ENCODE data around the gene CGNL1.

CGNL1 gene

GRCh38 chr15:57460208-57460816, 84.0 kb downstream of the CGNL1 start:
- no peak for DNase-seq (ENCODE audit: low spot score)

- no peak for DNase-seq (ENCODE audit: low spot score)
Measured at GRCh38 chr15:57461541-57461940, 85.2 kb downstream of the CGNL1 start.

- no peak for DNase-seq (ENCODE audit: low spot score)
Measured at GRCh38 chr15:57462381-57462780, 86.1 kb downstream of the CGNL1 start.

DNA sequence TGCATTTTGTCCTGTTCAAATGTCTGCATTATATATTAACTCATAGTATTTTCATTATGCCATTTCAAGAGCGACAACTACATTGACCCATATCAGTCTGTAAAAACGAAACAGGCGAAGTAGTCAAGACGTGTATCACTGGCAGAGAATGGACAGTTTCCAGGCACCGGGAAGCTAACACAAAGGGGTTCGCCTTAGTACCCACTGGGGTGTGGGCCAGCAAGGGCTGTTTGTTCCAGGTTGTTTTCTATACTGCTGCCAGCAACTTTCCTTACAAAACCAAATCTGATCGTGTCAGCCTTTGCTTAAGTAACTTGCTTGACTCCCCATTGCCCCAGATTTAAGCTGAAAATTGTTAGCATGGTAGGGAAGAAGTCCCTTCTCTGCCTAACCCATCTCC, 87.1 kb downstream of the CGNL1 start:
- no peak for DNase-seq (ENCODE audit: low spot score)

DNA sequence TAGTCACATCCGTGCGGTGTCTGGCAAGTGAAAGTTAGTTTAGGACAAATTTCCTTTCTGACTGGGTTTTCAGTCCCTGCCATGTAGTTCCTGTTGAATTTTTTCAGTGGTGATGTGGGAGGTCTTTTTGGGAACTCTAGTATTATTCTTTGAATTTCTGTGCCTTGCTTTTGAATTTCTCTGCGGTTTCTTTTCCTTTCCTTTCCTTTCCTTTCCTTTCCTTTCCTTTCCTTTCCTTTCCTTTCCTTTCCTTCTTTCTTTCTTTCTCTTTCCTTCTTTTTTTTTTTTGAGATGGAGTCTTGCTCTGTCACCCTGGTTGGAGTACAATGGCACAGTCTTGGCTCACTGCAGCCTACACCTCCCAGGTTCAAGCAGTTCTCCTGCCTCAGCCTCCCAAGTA, 88.2 kb downstream of the CGNL1 start:
- no peak for DNase-seq (ENCODE audit: low spot score)

DNA sequence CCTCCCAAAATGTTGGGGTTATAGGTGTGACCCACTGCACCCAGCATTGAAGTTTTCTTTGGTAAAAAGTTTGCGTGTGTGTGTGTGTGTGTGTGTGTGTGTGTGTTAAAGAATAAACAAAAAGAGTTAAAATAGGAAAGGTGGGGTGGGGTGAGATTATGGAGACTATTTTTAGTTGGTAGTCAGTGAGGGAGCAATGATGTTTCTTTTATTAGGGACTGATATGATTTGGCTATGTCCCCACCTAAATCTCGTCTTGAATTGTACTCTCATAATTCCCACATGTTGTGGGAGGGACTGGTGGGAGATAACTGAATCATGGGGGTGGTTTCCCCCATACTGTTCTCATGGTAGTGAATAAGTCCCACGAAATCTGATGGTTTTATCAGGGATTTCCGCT, 92.2 kb downstream of the CGNL1 start:
- no peak for DNase-seq (ENCODE audit: low spot score)

DNA sequence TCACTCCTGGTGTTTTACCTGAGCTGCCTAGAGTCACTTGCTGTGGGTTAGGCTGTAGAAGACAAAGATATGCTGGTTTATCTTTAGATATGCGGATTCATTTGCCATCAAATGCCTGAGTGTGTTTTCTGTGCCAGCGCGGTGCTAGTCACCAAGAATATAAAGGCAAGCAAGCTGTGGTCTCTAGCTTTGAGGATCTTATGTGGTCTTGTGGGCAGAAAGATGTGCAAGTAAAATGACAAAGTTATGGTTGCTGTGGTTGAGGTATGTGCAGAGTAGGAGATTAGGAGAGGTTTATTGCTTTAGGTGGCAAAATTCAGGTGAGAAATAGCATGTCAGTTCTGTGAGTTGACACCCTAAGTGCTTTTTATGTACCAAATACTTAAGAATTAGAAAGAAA, 94.2 kb downstream of the CGNL1 start:
- DNase-seq (ENCODE audit: low spot score), result no peak

GRCh38 chr15:57472861-57473260, 96.6 kb downstream of the CGNL1 start:
- no peak for DNase-seq (ENCODE audit: low spot score)

GRCh38 chr15:57476533-57476975, 100.2 kb downstream of the CGNL1 start:
- DNase-seq (ENCODE audit: low spot score), result no peak

DNA sequence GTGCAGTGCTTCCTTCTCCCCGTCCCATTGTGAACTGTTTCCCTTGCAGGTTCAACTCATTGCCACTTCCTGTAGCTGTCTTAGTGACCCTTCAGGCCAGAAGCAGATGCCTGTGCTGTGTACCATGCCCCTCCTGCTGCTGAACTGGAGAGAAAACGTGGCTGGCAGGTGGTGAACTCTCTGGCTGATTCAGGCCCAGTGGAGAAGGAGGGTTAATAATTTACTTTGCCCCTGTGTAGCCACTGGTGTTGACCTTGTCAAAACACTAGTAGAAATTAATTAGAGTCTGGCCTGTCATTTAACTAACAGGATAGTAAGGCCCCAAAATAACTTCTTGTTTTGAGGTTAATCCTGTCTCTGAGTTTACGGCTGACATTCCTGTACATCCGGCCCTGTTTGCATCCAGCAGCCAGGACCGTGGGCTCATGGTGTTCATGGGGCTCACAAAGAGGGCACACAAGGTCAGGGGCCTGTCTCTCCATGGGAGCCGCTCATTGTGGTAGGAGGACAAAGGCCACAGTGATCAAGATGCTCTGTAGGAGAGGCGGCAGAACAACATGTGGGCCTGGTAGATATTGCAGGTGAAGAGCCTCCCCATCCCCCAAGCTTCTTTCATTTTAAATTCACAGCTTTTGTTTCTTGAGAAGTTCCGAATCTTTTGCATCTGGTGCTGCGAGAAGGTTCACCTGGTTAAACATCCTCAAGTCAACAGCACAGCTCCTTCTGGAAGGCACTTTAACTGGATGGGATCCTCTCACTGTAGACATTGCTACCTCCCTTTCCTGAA, 101.6 kb downstream of the CGNL1 start:
- no peak for DNase-seq (ENCODE audit: low spot score)

DNA sequence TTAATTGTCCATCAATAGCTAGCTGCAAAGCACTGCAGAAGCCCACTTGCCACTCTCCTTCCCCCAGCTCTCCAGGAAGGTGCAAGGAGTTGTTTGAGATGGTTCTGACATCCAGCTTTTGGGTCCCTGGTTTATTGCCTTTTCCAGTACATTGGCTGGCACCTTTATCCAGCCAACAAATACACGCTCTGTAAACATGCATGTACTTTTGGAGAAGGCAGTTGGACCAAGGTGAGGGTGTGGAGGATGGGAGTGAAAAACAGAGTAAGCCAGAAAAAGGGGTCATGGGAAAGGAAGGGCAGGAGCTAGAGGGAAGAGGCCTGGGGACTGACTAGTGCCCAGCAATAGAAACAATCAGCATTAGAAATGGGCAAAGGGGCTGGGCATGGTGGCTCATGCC, 102.7 kb downstream of the CGNL1 start:
- no peak for DNase-seq (ENCODE audit: low spot score)

- DNase-seq (ENCODE audit: low spot score), result no peak
Measured at GRCh38 chr15:57481038-57481705, 104.9 kb downstream of the CGNL1 start.

GRCh38 chr15:57485869-57486268, 109.6 kb downstream of the CGNL1 start:
- no peak for DNase-seq (ENCODE audit: low spot score)

GRCh38 chr15:57486833-57487232, 110.5 kb downstream of the CGNL1 start:
- no peak for DNase-seq (ENCODE audit: low spot score)

DNA sequence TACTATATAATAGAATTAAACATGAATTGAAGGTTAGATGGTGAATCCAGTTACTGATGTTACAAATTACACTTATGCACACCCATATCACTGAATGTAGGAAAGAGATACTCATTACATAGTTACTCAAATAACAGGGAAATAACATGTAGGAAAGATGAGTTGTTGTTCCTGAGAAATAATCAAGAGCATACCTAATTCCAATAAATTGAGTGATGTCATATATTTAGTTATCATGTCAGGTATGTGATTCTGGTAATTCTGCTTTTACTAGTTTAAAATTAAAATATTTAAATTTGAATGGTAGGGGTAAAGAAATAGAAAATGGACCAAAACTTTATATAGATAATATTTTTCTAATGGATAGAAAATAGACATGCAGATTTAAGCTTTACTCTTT, 112.8 kb downstream of the CGNL1 start:
- DNase-seq (ENCODE audit: low spot score), result no peak

GRCh38 chr15:57493351-57493750, 117.0 kb downstream of the CGNL1 start:
- no peak for DNase-seq (ENCODE audit: low spot score)

DNA sequence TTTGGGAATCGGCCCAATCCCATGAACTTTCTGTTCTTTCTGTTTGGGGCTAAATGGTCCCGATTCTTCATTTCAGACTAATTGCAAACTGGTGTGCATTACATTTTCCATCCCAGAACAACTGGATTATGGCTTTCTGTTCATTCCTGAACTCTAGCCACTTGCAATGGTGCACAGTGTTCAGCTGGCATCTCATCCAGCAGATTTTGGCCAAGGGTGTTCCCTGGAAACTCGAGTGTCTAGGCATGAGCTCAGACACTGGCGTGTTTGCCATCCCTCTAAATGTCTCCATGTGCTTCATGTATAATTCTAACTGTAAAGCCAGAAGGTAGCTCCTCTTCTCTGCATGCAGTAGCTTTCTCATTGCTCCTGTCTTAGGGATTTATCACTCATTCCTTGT, 118.3 kb downstream of the CGNL1 start:
- no peak for DNase-seq (ENCODE audit: low spot score)

DNA sequence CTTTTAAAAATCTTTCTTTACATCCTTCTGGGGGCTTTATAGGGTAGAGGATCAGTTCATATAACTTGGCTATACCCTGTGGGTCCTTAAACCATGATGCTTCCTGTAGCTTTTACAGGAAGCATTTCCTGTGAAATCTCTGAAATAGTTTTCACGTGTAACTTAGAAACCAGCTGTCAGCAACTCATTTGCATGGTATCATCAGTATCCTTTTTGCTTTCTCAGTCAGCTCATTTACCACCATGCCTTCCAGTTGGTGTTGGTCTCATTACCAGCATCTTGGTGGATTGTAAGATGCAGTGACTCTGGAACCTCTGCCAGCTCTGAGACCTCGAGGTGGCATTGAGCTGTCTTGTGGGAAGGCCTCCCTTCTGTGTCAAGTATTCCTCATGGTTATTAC, 118.7 kb downstream of the CGNL1 start:
- no peak for DNase-seq (ENCODE audit: low spot score)

DNA sequence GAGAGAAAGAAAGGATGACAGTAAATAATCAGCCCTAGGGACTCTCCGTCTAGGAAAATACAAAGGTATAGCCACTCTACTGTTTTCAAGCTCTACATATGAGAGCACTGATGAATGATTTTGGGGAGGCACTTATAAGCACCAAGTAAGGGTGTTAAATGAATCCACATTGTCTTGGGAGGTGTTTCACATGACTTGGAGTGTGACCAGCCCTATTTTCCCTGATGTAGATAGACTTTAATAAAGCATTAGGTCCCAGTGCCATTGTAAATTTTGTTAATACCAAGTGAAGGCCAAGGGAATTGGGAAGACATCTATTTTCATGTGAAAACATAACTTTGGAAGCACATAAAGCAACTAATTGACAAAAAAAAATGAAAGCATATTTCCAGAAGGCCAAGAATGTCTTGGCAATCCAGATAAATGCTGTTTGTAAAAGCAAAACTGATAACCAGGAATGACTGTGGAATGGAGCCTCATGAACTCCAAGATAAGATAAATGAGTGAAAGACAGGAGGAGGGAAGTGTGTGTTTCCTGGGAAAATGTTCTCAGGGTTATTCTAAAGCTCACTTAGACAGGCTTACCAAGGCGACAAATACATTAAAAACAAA, 119.4 kb downstream of the CGNL1 start:
- DNase-seq (ENCODE audit: low spot score), result no peak

GRCh38 chr15:57496594-57496945, 120.3 kb downstream of the CGNL1 start:
- no peak for DNase-seq (ENCODE audit: low spot score)

DNA sequence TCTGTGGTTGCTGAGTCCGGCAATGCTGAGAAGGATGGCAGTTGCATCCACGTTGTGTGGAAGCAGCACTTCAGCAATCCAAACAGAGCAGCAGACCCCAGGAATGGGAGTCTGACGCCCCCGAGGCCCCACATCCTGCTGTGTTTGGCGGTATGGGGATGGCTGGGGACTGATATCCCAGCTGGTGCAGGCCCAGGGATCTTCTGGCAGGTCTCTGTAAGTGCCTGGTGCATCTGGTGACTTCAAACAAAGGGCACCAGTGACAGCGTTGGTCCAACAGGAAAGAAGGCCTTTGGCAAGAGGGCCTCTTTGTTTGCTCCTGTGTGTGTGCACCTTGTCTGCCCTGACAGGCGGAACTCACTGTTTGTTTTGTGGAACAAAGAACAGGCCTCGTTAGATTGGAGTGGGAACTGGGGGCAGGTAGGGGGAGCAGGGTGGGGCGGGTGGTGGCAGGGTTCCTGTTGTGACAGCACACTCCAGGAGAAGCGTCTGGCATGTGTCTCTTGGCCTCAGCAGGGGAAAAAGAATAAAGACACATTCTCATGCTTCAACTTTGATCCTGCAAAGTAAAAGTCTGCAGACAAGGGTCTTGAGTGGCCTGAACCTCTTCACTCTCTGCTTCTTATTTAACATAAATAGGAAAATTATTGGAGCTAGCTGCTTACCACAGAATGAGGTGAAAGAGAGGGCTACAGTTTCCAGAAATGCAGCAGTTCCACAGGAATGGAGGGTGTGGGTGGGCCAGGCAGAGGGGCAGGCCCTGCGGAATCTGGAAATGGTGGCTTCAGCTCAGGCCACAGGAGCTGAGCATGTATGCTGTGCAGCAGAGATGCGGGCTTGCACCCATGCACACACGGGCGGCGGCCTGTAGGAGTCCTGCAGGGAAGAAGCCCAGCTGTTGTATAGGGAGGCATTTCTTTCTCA, 120.9 kb downstream of the CGNL1 start:
- no peak for DNase-seq (ENCODE audit: low spot score)

GRCh38 chr15:57500256-57500655, 124.0 kb downstream of the CGNL1 start:
- no peak for DNase-seq (ENCODE audit: low spot score)

Measured in activated CD4-positive, alpha-beta T cell treated with anti-CD3 and anti-CD28 coated beads, Interleukin-2, Interleukin-4, amounts not matched to agents 100 ng/mL and 50 ng/mL, durations not matched to agents 16 hours and 8 hours (primary cell).